Neural cell (in vitro differentiated cells): ENCODE data around the gene RMI1. TPM values are rescaled to one million over a fixed set of nuclear protein-coding genes. Genes with fewer than 3 reads are reported as not detected.

Source experiments
- H2AFZ ChIP-seq: fragments of 200-600, 300-800 bp; sonication (generic), shearing (Covaris generic); 2 replicates; pipeline ENCODE4 v1.6.0; 2014; ENCODE audit warnings: low read depth, mild to moderate bottlenecking, antibody characterized with exemption, low read length, moderate library complexity
- H3F3A ChIP-seq: fragments of 200-600 bp; shearing (Covaris generic); 2 replicates; pipeline ENCODE4 v1.6.1; 2016; ENCODE audit warnings: mild to moderate bottlenecking, moderate library complexity, mixed read lengths, antibody characterized with exemption, low read length; ENCODE audit not compliant: insufficient read depth, poor library complexity, severe bottlenecking
- H3K27ac ChIP-seq: fragments of 200-600, 300-800 bp; sonication (generic), shearing (Covaris generic); 2 replicates; pipeline ENCODE4 v1.5.1; 2014; ENCODE audit warnings: mild to moderate bottlenecking, low read length, moderate library complexity
- H3K27me3 ChIP-seq: fragments of 300-800, 200-600 bp; sonication (generic), shearing (Covaris generic); 2 replicates; pipeline ENCODE4 v1.6.0; 2014; ENCODE audit warnings: mild to moderate bottlenecking, low read depth, low read length, moderate library complexity; ENCODE audit not compliant: insufficient read depth
- H3K36me3 ChIP-seq: fragments of 300-800, 200-600 bp; sonication (generic), shearing (Covaris generic); 2 replicates; pipeline ENCODE4 v1.5.1; 2014; ENCODE audit warnings: mild to moderate bottlenecking, antibody characterized with exemption, low read length, moderate library complexity; ENCODE audit not compliant: insufficient read depth
- H3K4me2 ChIP-seq: fragments of 300-800, 200-600 bp; sonication (generic), shearing (Covaris generic); 2 replicates; pipeline ENCODE4 v1.6.0; 2014; ENCODE audit warnings: mild to moderate bottlenecking, low read length
- H3K4me3 ChIP-seq: fragments of 300-800, 200-600 bp; sonication (generic), shearing (Covaris generic); 2 replicates; pipeline ENCODE4 v1.5.1; 2014; ENCODE audit warnings: mild to moderate bottlenecking, low read length, moderate library complexity
- H3K79me2 ChIP-seq: fragments of 200-600 bp; shearing (Covaris generic); replicated peaks from 2 replicates; pipeline ENCODE4 v1.6.0; 2014; ENCODE audit warnings: mild to moderate bottlenecking, low read length, moderate library complexity; ENCODE audit not compliant: insufficient read depth
- H3K9ac ChIP-seq: fragments of 300-800, 200-600 bp; sonication (generic), shearing (Covaris generic); 2 replicates; pipeline ENCODE4 v1.6.1; 2016; ENCODE audit warnings: mild to moderate bottlenecking, low read length, mixed read lengths
- H3K9me2 ChIP-seq: fragments of 200-600 bp; shearing (Covaris generic); 2 replicates; pipeline ENCODE4 v1.6.1; 2016; ENCODE audit warnings: mild to moderate bottlenecking, low read length, mixed read lengths; ENCODE audit not compliant: insufficient read depth
- H3K9me3 ChIP-seq: fragments of 200-600, 300-800 bp; sonication (generic), shearing (Covaris generic); 2 replicates; pipeline ENCODE4 v1.6.1; 2016; ENCODE audit warnings: mild to moderate bottlenecking, mixed run types, low read length, moderate library complexity, mixed read lengths
- H4K20me1 ChIP-seq: fragments of 200-600 bp; shearing (Covaris generic); 2 replicates; pipeline ENCODE4 v1.6.1; 2016; ENCODE audit warnings: mild to moderate bottlenecking, mixed run types; ENCODE audit not compliant: insufficient read depth
- CTCF ChIP-seq: fragments of 450-650 bp; IDR thresholded peaks from 2 replicates; pipeline ENCODE4 v1.5.1; 2014; ENCODE audit warnings: antibody characterized with exemption, mild to moderate bottlenecking, moderate library complexity; ENCODE audit not compliant: poor library complexity, severe bottlenecking
- EP300 ChIP-seq: fragments of 450-650 bp; conservative IDR thresholded peaks from 2 replicates; pipeline ENCODE4 v1.6.1; 2014; ENCODE audit warnings: antibody characterized with exemption, mild to moderate bottlenecking, moderate library complexity; ENCODE audit not compliant: poor library complexity, severe bottlenecking
- EZH2 ChIP-seq: fragments of 200-600, 300-800 bp; shearing (Covaris generic), sonication (generic); IDR thresholded peaks from 2 replicates; pipeline ENCODE4 v1.6.1; 2014; ENCODE audit warnings: antibody characterized with exemption, low read length, borderline replicate concordance, mild to moderate bottlenecking; ENCODE audit not compliant: insufficient read depth, poor library complexity, severe bottlenecking
- MXI1 ChIP-seq: fragments of 450-650 bp; conservative IDR thresholded peaks from 2 replicates; pipeline ENCODE4 v1.6.1; 2014; ENCODE audit warnings: antibody characterized with exemption, mild to moderate bottlenecking; ENCODE audit not compliant: poor library complexity, severe bottlenecking
- POLR2AphosphoS5 ChIP-seq: IDR thresholded peaks from 2 replicates; pipeline ENCODE4 v1.6.1; 2012
- RAD21 ChIP-seq: fragments of 450-650 bp; conservative IDR thresholded peaks from 2 replicates; pipeline ENCODE4 v1.6.1; 2014; ENCODE audit warnings: antibody characterized with exemption, mild to moderate bottlenecking, moderate library complexity
- REST ChIP-seq: IDR thresholded peaks from 2 replicates; pipeline ENCODE4 v1.6.1; 2012; ENCODE audit warnings: borderline replicate concordance
- SMC3 ChIP-seq: fragments of 450-650 bp; conservative IDR thresholded peaks from 2 replicates; pipeline ENCODE4 v1.6.1; 2014; ENCODE audit warnings: antibody characterized with exemption, mild to moderate bottlenecking, moderate library complexity; ENCODE audit not compliant: poor library complexity
- TAF1 ChIP-seq: IDR thresholded peaks from 2 replicates; pipeline ENCODE4 v1.6.1; 2012; ENCODE audit warnings: low read depth
- polyA plus RNA-seq: library from polyadenylated mRNA; depleted of rRNA; stranded (reverse); fragments of >200 nt; gene quantifications from 2 replicates; pipeline ENCODE4 v1.2.3, GENCODE V29; 2014

Gene RMI1
- polyA plus RNA-seq, 1 donor from 2014 or later: 13.1 TPM

- Histone ChIP-seq H3K9me3 (no peaks in the 10 kb centered on the region), H3F3A (no peaks in the 10 kb centered on the region), H3K36me3 (no peaks in the 10 kb centered on the region), H2AFZ (no peak overlapping the region), H3K4me3 (no peak overlapping the region), H4K20me1 (no peaks in the 10 kb centered on the region), H3K9me2 (no peaks in the 10 kb centered on the region), H3K79me2 (peaks cover 81% of the 10 kb centered on the region), H3K4me2 (no peak overlapping the region), H3K9ac (no peak overlapping the region), H3K27me3 (no peaks in the 10 kb centered on the region), H3K27ac (no peak overlapping the region)
- no peak for TF ChIP-seq MXI1
- no peak for TF ChIP-seq SMC3
- TF ChIP-seq REST: no peak
- TF ChIP-seq TAF1: no peak
- no peak for TF ChIP-seq EZH2
- TF ChIP-seq RAD21: no peak
- no peak for TF ChIP-seq POLR2AphosphoS5
- TF ChIP-seq CTCF: no peak
- TF ChIP-seq EP300: no peak
Observed at GRCh38 chr9:83988411-83988810, 7.8 kb downstream of the RMI1 start.

- Histone ChIP-seq H3K4me2 (no peak overlapping the region), H3K9me3 (no peaks in the 10 kb centered on the region), H3K4me3 (no peak overlapping the region), H3K36me3 (no peaks in the 10 kb centered on the region), H3F3A (no peaks in the 10 kb centered on the region), H2AFZ (no peak overlapping the region), H3K9ac (no peak overlapping the region), H4K20me1 (no peaks in the 10 kb centered on the region), H3K27ac (no peak overlapping the region), H3K9me2 (no peaks in the 10 kb centered on the region), H3K27me3 (no peaks in the 10 kb centered on the region), H3K79me2 (peaks cover 62% of the 10 kb centered on the region)
- no peak for TF ChIP-seq REST
- TF ChIP-seq EZH2: no peak
- TF ChIP-seq POLR2AphosphoS5: no peak
- no peak for TF ChIP-seq SMC3
- no peak for TF ChIP-seq EP300
- TF ChIP-seq CTCF: no peak
- TF ChIP-seq MXI1: no peak
- no peak for TF ChIP-seq TAF1
- no peak for TF ChIP-seq RAD21
Observed at GRCh38 chr9:83991355-83991754, 10.8 kb downstream of the RMI1 start.
